ENCODE data around the gene EFHD2. TPM values are rescaled to one million over a fixed set of nuclear protein-coding genes. Genes with fewer than 3 reads are reported as not detected.

Gene EFHD2
- total RNA-seq, 1 experiment from 2014 or later: 81.3 TPM

Other genes starting within 250 kb of the EFHD2 start
- gene FHAD1, start 162.7 kb upstream of the EFHD2 start, total RNA-seq (2014; rRNA removed; shearing (Covaris generic); ENCODE audit: low replicate concordance): 1.2 and 18.0 TPM in 2 replicates
- gene CTRC, start 28.6 kb downstream of the EFHD2 start, total RNA-seq (2014; rRNA removed; shearing (Covaris generic); ENCODE audit: low replicate concordance): not detected in 2 replicates
- gene CELA2A, start 46.8 kb downstream of the EFHD2 start, total RNA-seq (2014; rRNA removed; shearing (Covaris generic); ENCODE audit: low replicate concordance): not detected in 2 replicates
- not detected in 2 replicates for gene CELA2B, start 66.2 kb downstream of the EFHD2 start, total RNA-seq (2014; rRNA removed; shearing (Covaris generic); ENCODE audit: low replicate concordance)
- gene CASP9, start 114.3 kb downstream of the EFHD2 start, total RNA-seq (2014; rRNA removed; shearing (Covaris generic); ENCODE audit: low replicate concordance): 31.0 and 36.5 TPM in 2 replicates
- gene DNAJC16, start 117.0 kb downstream of the EFHD2 start, total RNA-seq (2014; rRNA removed; shearing (Covaris generic); ENCODE audit: low replicate concordance): 4.5 and 6.8 TPM in 2 replicates
- 0.09 and 0.10 TPM in 2 replicates for gene AGMAT, start 175.2 kb downstream of the EFHD2 start, total RNA-seq (2014; rRNA removed; shearing (Covaris generic); ENCODE audit: low replicate concordance)
- 0.98 and 4.3 TPM in 2 replicates for gene DDI2, start 207.6 kb downstream of the EFHD2 start, total RNA-seq (2014; rRNA removed; shearing (Covaris generic); ENCODE audit: low replicate concordance)